Hematopoietic multipotent progenitor cell treated with erythropoietin and hydrocortisone succinate and interleukin-3 and kit ligand, for 15 days (in vitro differentiated cells): ENCODE data around the gene SGK2.

Source experiments
- DNase-seq: peaks from one replicate; pipeline ENCODE4 v3.0.0-alpha.2; 2015; ENCODE audit warnings: low spot score

The SGK2 gene

DNA sequence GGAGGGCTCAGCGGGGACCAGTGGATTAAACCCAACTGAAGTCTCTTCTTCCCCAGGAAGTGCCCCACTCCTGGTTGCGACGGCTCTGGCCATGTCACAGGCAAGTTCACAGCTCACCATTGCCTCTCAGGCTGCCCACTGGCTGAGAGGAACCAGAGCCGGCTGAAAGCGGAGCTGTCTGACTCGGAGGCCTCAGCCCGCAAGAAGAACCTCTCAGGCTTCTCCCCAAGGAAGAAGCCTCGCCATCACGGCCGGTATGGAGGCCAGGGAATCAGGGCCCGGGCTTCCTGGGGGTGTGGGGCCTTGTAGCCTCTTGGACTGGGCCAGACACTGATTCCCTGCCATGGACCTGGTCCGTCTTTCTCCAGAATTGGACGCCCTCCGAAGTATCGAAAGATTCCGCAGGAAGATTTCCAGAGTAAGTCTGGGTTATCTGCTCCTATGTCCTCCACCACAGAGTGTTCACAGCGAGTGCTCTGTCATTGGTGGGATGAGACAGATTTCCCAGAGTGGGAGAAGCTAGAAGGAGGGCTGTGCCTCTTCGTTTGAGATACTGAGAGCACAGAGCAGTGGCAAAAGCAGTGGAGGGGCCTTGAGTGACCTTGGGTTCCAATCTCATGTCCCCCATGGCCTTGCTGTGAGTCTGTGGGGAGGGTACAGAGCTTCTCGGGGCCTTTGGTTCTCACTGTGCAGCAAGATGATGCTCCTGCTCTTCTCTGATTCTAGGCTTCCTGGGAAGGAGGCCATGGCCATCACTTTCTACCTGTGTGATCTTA is 22.6 kb upstream of the SGK2 start:
- no peak for DNase-seq

DNA sequence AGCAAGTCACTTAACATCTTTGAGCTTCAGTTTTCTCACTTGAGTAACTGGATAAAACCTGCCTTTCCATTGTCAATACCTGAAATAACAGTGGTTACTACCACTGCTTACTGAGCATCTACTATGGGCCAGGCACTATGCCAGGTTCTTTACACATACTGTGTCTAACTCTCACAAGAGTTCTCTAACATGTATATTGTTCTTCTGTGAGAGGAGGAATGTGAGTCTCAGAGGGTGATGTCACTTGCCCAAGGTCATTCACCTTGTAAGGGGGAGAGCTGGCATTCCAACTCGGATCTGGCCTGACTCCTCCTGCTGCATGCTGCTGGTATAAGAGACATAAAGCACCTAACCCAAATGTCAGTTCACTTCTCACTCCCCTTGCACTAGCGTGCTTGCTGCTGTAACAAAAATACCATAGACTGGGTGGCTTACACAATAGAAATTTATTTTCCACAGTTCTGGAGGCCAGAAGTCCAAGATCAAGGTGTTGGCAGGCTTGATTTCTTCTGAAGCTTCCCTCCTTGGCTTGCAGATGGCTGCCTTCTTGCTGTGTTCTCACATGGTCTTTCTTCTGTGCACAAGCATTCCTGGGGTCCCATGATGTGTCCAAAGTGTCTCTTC is 21.9 kb upstream of the SGK2 start:
- no peak for DNase-seq

DNA sequence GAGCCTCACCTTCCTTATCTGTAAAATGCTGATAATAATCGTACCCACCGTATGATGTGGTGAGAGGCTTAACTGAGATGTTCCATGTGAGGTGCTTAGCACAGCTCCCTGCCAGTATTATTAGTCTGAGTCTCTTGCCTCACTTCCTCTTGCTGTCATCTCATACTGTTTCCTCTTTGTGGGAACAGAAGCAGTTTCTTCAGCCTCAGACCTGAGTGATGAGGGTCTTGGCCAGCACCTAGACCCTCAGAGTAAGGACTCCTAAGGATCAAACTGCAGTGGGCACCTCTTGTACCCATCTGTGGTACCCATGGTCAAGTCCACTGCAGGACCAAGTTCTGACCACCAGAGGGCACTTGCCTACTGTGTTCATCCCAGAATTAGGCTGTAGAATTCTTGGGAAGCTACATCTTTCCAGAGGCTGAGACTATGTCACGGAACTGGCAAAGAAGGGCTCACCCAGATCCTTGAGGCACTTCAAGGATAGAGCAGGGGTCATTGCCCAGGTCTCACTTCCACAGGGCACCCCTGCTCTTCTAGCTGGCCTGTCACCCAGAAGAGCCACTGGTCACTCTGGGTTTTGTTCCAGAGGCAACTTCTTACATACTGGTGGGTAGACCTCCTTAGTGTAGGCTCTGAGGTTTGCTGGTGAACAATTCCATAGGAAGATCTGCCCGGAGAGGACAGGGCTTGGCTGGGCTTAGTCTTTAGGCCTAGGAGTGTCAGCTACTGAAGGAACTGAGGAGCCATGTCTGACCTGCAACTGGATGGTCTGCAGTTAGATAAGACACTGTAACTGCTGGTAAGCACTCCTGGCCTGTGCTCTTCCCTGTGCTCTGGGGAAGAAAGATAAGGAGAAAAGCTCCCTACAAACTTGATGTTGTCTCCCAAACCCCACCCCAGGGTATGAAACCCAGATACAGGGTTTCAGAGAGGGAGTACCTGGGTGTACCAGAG is 20.6 kb upstream of the SGK2 start:
- peak; percentile 77 for DNase-seq

DNA sequence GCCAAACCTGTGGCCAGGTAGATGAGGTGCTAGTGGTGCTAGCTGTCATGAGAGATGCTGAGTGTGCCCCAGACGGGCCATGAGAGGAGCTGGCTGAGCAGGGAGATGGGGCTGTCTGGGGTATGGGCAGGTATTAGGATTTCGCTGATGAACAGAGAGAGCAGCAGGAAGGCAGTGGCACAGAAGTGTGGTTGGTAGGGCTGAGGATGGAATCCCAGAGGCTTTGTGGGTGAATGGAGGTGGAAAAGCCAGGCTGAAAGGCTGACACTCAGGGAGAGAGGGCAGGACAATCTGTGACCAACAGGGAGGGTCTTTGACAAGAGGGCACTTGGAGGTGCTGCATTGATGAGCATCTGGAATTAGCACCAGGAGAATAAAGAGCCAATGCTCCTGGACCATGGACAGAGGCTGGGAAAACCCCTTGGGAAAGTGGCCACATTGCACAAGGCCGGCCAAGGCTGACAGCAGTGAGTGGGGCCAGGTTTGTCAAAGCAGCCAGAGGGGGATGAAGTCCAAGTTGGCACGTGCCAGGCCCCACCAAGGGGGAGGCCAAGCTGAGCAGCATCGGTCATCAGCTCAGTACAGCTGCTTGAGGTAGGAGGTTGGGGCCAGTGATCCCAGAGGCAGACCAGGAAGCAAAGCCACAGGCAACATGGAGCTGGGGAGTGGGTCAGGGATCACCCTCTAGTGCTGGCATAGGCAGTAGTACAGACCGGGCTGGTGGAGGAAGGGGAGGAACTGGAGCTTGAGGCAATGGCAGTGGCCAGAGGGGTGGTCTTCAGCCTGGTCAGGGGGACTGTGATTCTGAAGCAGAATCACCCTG is 19.7 kb upstream of the SGK2 start:
- DNase-seq = no peak

DNA sequence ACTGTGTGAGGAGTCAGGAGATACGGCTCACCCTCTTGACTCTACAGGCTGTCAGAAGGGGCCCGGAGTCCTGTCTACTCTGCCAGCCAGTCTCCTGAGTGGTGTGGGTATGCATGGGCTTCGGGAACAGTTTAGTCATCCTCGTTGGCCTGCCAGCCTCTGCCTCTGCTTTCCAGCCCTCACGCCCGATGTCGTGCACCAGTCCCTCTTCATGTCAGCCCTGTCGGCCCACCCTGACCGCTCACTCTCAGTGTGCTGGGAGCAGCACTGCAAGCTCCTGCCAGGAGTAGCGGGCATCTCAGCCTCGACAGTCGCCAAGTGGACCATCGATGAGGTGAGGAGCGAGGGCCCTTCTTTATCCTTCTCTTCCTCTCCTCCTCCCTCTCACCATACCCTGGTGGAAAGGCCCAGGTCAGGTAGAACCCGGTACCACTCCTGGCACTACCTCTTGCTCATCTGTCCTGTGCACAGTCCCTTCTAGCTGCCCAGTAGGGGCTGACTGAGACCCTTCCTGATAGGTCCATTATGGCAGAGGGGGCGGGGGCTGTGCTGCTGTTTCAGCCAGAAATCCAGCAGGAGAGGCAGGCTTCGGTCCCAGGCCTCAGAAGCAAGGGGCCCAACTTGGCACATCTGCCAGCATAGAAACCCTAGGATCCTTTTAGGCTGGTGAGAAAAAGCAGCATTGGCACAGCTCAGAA is 18.7 kb upstream of the SGK2 start:
- DNase-seq = no peak

DNA sequence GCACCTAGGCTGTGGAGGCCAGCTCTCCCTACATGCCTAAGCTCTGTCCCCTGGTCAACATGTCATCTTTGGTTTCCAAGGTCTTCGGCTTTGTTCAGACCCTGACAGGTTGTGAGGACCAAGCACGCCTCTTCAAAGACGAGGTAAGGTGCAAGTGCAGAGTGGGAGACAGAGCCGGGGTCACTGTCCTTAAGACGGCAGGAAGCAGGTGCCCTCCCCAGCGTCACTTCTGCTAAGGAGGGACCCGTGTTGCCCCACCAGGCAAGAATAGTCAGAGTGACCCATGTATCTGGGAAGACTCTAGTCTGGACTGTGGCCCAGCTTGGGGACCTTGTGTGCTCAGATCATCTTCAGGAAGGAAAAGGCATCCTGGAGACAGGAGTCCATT is 18.2 kb upstream of the SGK2 start:
- no peak for DNase-seq

DNA sequence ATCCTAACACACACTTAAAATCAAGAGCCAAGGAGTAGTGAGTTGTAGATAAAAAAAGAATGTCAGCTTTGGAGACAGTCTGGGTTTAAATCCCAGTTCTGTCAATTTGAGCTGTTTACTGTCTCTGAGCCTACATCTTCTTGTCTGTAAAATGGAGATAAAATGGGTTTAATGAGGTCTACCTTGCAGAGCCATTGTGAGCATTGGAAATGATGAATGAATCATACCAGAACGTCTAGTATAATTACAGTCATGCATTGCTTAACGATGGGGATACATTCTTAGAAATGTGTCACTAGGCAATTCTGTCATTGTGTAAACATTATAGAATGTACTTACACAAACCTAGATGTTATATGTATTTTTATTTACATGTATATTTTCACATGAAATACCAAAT is 17.6 kb upstream of the SGK2 start:
- DNase-seq = no peak

DNA sequence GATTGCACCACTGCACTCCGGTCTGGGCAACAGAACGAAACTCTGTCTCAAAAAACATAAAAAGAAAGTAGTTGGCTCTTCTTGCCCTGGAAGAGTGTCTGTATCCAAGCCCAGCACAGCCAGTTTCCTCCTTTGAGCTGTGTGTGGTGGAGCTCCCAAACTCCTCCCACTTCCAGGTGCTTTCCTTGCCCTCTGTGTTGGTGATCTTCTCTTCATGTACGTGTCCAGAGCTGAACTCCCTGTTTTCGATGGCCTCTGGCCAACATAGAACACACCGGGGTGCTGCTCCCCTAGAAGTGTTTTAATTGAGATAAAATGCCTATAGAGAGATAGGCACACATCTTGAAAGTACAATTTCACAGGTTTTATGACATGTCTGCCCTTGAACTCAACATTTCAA is 16.7 kb upstream of the SGK2 start:
- peak; percentile 36 for DNase-seq

DNA sequence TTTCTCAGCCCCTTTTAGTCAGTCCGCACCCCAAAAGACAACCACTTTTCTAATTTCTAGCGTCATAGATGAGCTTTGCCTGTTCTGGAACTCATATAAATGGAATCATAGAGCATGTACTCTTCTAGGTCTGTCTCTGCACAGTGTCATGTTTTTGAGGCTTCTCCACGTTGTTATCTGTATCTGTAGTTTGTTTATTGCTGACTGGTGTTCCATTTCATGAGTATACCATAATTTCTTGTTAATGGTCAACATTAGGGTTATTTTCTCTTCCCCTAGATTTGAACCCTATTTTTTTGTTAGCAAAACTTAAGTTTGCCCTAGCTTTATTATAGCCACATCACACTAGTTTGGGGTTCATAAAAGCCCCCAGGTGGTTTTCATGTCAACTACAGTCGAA is 16.2 kb upstream of the SGK2 start:
- DNase-seq = no peak

DNA sequence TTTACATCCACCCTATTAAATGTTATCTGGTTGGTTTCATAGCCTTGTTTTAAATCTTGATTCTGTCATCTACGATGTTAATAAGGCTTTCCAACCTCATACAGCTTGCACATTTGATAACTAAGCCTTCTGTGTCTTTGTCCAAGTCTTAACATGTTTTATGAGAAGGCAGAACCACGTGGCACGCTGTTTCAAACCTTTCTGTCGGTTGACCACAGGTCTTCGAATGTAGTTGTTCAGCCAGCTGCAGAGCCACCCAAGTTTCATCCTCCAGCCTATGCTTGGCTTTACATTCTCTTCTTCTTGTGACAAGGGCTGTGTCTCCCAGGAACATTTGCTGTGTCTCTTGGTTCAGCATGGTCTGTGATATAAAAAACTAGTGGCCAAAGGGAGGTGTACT is 15.7 kb upstream of the SGK2 start:
- no peak for DNase-seq

DNA sequence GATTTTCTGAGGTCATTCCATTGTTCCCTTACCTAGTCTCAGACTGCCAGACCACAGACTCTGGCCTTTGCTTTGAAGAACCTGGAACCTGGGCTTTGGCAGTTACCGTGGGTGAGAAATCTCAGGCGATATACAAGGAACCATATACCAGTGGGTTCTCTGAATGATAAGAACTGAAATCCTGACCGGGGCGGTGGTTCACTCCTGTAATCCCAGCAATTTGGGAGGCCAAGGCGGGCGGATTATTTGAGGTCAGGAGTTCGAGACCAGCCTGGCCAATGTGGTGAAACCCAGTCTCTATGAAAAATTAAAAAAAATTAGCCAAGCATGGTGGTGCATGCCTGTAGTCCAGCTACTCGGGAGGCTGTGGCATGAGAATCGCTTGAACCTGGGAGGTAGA is 14.3 kb upstream of the SGK2 start:
- DNase-seq = no peak

DNA sequence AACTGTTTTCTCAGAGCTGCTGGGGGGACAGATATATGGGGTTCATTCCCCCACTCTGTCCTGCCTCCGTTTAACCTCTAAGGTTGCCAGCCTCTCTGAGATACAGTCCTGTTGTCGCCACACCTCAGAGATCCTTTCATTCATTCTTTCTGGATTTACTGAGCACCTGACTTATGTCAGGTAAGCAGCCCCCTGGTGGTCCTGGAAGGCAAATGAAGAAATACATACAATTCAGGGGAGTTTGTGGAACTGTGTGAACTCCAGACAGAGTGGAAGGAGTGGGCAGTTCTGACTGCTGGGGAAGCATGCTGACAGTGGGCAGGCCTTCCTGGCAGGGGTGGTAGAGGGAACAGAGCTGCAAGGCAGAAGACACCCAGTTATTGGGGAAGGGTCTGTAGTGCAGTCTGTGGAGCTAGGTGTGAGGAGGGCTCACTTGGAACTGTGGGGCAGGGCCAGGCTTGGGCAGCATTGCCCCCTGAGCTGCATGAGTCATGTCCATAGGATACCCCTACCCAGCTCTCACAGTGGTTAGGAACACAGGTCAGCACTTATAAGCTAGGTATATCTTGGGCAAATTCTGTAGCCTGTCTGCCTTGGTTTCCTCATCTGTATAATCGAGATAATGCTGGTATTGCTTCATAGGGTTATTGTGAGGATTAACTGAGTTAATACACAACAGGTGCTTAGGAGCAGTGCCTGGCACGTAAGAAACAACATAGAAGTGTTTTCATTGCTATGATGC is 12.8 kb upstream of the SGK2 start:
- DNase-seq = no peak

DNA sequence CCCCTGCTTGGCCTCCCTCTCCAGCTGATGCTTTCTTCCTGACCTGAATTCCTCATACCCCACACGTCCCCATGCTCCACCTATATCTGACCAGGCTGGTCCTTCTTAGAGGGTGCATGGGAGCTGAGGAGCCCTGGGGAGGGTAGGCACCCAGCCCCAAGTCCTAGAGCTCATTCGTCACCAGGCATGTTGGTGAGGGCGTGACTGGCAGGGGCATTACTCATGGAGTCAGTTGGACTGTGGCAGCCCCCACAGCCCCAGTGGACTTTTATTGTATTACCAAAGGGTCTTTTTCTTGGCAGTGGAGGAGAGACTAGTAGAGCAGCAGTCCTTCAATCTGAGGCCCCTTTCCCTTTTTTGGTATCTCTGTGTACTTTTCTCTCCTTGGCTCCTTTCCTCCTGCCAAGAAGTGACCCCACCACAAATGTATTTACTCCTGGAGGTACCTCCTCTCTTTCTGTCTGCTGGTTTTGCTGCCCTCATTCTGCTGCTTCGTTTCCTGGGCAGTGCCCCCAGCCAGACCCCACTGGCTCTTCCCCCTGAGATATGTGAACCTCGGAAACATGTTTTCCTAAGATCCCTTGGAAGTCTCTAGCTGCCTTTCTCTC is 10.4 kb upstream of the SGK2 start:
- DNase-seq = no peak

DNA sequence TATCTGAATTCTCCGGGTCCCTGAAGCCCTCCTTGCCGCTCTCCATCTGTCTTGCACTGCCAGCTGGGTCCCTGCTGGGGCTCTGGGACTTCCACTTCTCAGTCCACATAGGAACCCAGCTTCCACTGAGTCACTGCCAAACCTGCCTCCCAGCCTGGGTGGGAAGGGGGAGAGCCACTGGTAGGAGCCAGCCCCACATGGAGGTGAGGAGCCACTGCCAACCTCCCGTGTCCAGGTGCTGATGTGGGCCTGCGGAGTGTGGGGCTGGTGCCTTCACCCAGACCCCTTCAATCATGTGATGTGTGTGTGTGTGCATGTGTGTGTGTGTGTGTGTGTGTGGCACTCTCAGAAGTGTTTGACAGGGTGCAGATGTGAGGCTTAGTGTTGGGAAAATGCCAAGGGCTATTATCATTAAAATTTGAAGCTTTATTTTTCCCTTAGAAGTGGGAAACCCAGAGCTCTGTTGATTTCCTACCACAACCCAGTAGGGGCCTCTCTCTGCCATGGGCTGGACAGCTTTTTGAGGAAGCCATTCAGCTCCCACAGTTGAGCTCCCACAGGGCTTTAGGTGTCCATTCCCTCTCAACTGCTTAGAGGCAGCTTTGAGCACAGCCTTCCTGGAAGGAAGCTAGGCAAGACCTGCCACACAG is 9.3 kb upstream of the SGK2 start:
- no peak for DNase-seq

DNA sequence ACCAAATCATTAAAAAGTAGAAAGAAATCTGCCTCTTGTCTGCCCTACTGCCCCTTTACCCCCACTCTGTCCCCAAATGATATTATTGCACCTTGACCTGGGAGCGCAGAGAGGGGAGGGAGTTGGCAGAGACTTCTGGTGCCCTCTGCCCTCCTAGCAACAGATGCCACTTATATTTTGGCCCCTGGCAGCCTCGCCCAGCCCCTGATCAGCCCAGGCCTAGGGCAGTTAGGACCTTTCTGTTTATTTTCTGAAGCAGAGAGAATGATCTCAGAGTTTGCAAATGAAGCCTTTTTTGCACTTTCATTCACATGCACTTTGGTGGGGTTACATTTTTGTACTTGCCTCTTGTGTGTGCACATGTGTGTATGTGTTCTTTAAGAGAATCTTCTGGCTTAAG is 8.4 kb upstream of the SGK2 start:
- DNase-seq = no peak

DNA sequence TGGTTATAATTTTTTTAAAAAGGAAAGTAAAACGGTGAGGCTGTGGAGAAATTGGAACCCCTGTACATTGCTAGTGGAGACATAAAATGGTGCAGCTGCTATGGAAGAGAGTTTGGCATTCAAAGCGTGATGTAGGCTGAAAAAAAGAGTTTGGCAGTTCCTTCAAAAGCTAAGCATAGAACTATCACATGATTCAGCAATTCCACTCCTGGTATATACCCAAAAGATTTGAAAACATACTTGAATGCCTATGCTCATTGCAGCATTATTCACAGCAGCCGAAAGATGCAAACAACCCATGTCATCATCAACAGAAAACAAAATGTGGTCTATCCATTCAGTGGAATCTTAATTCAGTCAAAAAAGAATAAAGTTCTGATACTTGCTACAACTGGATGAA is 4.5 kb upstream of the SGK2 start:
- DNase-seq = no peak

DNA sequence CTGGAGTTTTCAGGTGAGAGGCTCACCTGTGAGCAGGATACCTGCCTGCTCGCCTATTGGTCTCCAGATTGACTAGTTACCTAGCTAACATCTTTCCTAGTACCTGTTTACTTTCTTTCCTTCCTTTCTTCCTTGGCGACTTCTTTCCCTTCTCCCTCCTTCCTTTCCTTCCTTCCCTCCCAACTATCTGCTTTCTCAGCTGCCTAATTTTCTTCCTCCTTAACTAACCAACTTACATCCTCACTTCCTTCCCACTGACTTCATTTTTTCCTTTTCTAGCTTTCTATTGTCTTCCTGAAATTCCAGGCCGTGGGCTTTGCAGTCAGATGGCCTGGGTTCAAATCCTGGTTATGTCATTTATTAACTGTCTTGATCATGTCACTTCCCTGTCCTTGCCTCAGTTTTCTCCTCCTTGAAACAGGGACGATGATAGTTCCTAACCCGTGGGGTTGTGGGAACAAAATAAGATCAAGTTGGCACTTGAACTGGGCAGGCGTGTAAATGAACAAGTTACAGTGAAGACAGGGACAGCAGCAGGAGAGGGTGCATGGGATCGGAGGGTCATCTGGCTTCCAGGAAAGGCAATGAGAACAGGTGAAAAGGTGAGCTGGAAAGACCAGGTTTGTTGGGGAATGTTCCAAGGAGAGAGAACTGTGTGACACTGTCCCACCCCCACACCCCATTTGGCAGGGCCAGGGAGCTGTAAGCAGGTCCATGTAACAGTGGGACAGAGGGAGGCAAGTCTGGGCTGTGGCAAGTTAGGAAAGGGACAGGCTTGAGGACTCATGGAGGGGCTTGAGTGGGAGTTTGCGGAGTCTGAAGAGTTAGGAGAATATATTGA is 540 bp downstream of the SGK2 start:
- DNase-seq = no peak

DNA sequence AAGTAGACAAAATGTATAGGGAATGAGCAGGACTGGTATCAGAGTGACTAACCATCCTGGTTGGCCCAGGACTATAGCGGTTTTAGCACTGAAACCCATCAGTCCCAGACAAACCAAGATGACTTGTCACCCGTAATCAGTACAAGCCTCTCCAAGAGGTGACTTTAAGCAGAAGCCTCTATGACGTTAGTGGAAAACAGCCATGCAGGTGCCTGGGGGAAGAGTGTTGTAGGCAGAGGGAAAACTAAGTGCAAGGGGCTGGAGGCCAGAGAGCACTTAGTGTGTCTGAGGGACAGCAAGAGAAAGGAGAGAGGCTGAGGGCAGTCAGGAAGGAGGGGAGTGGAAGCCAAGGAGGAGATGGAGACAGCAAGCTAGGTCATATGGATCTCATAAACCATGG is 2.1 kb downstream of the SGK2 start:
- DNase-seq = no peak

DNA sequence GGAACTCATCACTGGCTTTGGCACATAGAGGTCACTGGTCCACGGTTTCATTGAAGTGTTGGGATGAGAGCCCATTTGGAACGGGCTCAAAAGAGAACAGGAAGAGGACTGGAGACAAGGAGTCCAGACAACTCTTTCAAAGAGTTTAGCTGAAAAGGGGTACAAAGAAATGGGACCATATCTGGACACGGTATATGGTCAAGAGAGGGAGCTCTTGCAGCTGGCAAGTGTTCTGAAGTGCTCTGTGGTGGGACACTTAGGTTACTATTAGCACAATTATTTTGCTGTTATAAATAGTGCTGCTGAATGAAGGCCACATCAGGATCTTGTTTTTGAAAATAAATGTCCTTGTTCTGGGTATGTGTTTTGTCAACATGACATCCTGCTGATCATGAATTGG is 4.6 kb downstream of the SGK2 start:
- DNase-seq = peak; percentile 43
